RPMI8226 (cell line): Measurements from ENCODE around the gene CEL.
"Not testable (repeated sequence)": the region's sequence is repeated elsewhere in the genome, so short reads cannot be mapped to it uniquely, and the experiment has no call there.

Source experiments
- DNase-seq: peaks from one replicate; pipeline ENCODE4 v3.0.0-alpha.2; 2015

Gene CEL

GRCh38 chr9:133066181-133066983, 4.6 kb downstream of the CEL start:
- DNase-seq, result no peak

- DNase-seq, result no peak
Measured at GRCh38 chr9:133067006-133067405, 5.2 kb downstream of the CEL start.

GRCh38 chr9:133067813-133068212, 6.0 kb downstream of the CEL start:
- no peak for DNase-seq

- DNase-seq, result not testable (repeated sequence)
Measured at GRCh38 chr9:133068431-133068830, 6.7 kb downstream of the CEL start.

- not testable (repeated sequence) for DNase-seq
Measured at GRCh38 chr9:133070500-133070961, 8.8 kb downstream of the CEL start.

- DNase-seq, result not testable (repeated sequence)
Measured at GRCh38 chr9:133070985-133071384, 9.2 kb downstream of the CEL start.

- DNase-seq, result no peak
Measured at GRCh38 chr9:133071484-133072150, 9.8 kb downstream of the CEL start.

GRCh38 chr9:133072210-133072609, 10.4 kb downstream of the CEL start:
- DNase-seq, result not testable (repeated sequence)

GRCh38 chr9:133073086-133074014, 11.6 kb downstream of the CEL start:
- no peak for DNase-seq

- no peak for DNase-seq
Measured at GRCh38 chr9:133074111-133074651, 12.4 kb downstream of the CEL start.

GRCh38 chr9:133075925-133076630, 14.3 kb downstream of the CEL start:
- DNase-seq, result no peak

GRCh38 chr9:133076691-133077090, 14.9 kb downstream of the CEL start:
- no peak for DNase-seq

GRCh38 chr9:133078486-133078885, 16.7 kb downstream of the CEL start:
- DNase-seq, result no peak

- DNase-seq, result no peak
Measured at GRCh38 chr9:133080161-133080560, 18.4 kb downstream of the CEL start.

GRCh38 chr9:133080786-133081779, 19.3 kb downstream of the CEL start:
- DNase-seq, result not testable (repeated sequence)

GRCh38 chr9:133081957-133082644, 20.3 kb downstream of the CEL start:
- DNase-seq, result not testable (repeated sequence)

GRCh38 chr9:133083688-133084087, 21.9 kb downstream of the CEL start:
- DNase-seq, result not testable (repeated sequence)

GRCh38 chr9:133086212-133086860, 24.6 kb downstream of the CEL start:
- not testable (repeated sequence) for DNase-seq

- no peak for DNase-seq
Measured at GRCh38 chr9:133086894-133087293, 25.1 kb downstream of the CEL start.
